ENCODE data around the gene NEAT1. TPM values are rescaled to one million over a fixed set of nuclear protein-coding genes. Genes with fewer than 3 reads are reported as not detected.

Gene NEAT1
- total and polyA plus RNA-seq, 2 of the 8 experiments (the other 6 are each of a cell fraction or from before 2014, with no cell fraction given): 2.4 to 10.7 TPM

- TF ChIP-seq TEAD4 (IDR thresholded peaks at IDR 0.05; ENCODE audit: low read depth, low read length) (no peak), KDM5A (IDR thresholded peaks at IDR 0.05; ENCODE audit: low read length) (no peak), PHF8 (conservative IDR thresholded peaks at IDR 0.05; ENCODE audit: low read depth, low read length) (peak; percentile 95), NANOG (IDR thresholded peaks at IDR 0.05; ENCODE audit: insufficient read depth, low read depth, low read length, poor library complexity, severe bottlenecking) (no peak)
- TF ChIP-seq, protein P1, sequence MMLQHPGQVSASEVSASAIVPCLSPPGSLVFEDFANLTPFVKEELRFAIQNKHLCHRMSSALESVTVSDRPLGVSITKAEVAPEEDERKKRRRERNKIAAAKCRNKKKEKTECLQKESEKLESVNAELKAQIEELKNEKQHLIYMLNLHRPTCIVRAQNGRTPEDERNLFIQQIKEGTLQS (IDR thresholded peaks at IDR 0.05; ENCODE audit: insufficient read depth, low read depth, low read length): peak; percentile 85; the same call in 1 of the 2 replicates
Observed at GRCh38 chr11:65477149-65477965, 54.8 kb downstream of the NEAT1 start (continued).

Data from H1 (cell line).